SK-N-MC (cell line): Measurements from ENCODE around the gene UNC5C.

Experiments used
- DNase-seq: peaks from one replicate; pipeline ENCODE4 v3.0.0-alpha.2; 2011; ENCODE audit warnings: low read depth, low spot score
- H3K27ac ChIP-seq: fragments of 200-600 bp; sonication (generic); 2 replicates; pipeline ENCODE4 v1.5.1; 2016; ENCODE audit warnings: mixed run types
- H3K36me3 ChIP-seq: fragments of 200-600 bp; sonication (generic); 2 replicates; pipeline ENCODE4 v1.6.1; 2017; ENCODE audit warnings: antibody characterized with exemption, low read length, mixed read lengths; ENCODE audit not compliant: insufficient read depth
- H3K4me3 ChIP-seq: fragments of 200-600 bp; sonication (generic); 2 replicates; pipeline ENCODE4 v1.5.1; 2016
- H3K9ac ChIP-seq: fragments of 200-600 bp; sonication (generic); 2 replicates; pipeline ENCODE4 v1.8.0; 2017; ENCODE audit warnings: mixed run types, mixed read lengths; ENCODE audit not compliant: insufficient read length
- H3K9me3 ChIP-seq: fragments of 200-600 bp; sonication (generic); 2 replicates; pipeline ENCODE4 v1.6.1; 2017; ENCODE audit warnings: low read depth, mild to moderate bottlenecking, antibody characterized with exemption, low read length, moderate library complexity, mixed read lengths
- EZH2 ChIP-seq: fragments of 200-600 bp; sonication (generic); IDR thresholded peaks from one replicate; pipeline ENCODE4 v1.6.1; 2017; ENCODE audit warnings: antibody characterized with exemption
- FOXP2 ChIP-seq: optimal IDR thresholded peaks from 2 replicates; pipeline ENCODE3; 2011; ENCODE audit warnings: mild to moderate bottlenecking, moderate library complexity; ENCODE audit not compliant: insufficient read depth; ENCODE audit errors: extremely low read length, control extremely low read depth
- POLR2AphosphoS5 ChIP-seq: IDR thresholded peaks from 2 replicates; pipeline ENCODE4 v1.6.1; 2012; ENCODE audit warnings: mild to moderate bottlenecking, low read depth, low read length, borderline replicate concordance

The UNC5C gene

GRCh38 chr4:95159384-95159783, 389.4 kb downstream of the UNC5C start:
- H3K27ac ChIP-seq, result no peak overlapping the region
- DNase-seq, result no peak
- H3K9me3 ChIP-seq, result no peaks in the 10 kb centered on the region
- no peak overlapping the region for H3K9ac ChIP-seq
- no peaks in the 10 kb centered on the region for H3K36me3 ChIP-seq
- no peak overlapping the region for H3K4me3 ChIP-seq
- no peak for TF ChIP-seq EZH2
- no peak for TF ChIP-seq POLR2AphosphoS5
- TF ChIP-seq FOXP2, result no peak

- TF ChIP-seq EZH2 (no peak), FOXP2 (no peak), POLR2AphosphoS5 (no peak)
- no peak overlapping the region for H3K27ac ChIP-seq
- H3K9ac ChIP-seq, result no peak overlapping the region
- no peaks in the 10 kb centered on the region for H3K9me3 ChIP-seq
- no peak for DNase-seq
- H3K4me3 ChIP-seq, result no peak overlapping the region
- no peaks in the 10 kb centered on the region for H3K36me3 ChIP-seq
Observed at GRCh38 chr4:95158626-95159025, 390.1 kb downstream of the UNC5C start.

GRCh38 chr4:95158045-95158444, 390.7 kb downstream of the UNC5C start:
- no peak for DNase-seq
- Histone ChIP-seq H3K9me3 (no peaks in the 10 kb centered on the region), H3K27ac (no peak overlapping the region), H3K36me3 (no peaks in the 10 kb centered on the region), H3K9ac (no peak overlapping the region), H3K4me3 (peak overlapping the region; percentile 32; the same call in 1 of the 2 replicates)
- TF ChIP-seq POLR2AphosphoS5 (no peak), EZH2 (no peak), FOXP2 (no peak)

- H3K9me3 ChIP-seq, result no peaks in the 10 kb centered on the region
- H3K9ac ChIP-seq, result no peak overlapping the region
- TF ChIP-seq EZH2, result no peak
- no peak for TF ChIP-seq POLR2AphosphoS5
- TF ChIP-seq FOXP2, result no peak
- DNase-seq, result no peak
- no peak overlapping the region for H3K27ac ChIP-seq
- peak overlapping the region; percentile 32; the same call in 1 of the 2 replicates for H3K4me3 ChIP-seq
- no peaks in the 10 kb centered on the region for H3K36me3 ChIP-seq
Observed at GRCh38 chr4:95157596-95157995, 391.2 kb downstream of the UNC5C start.

- no peak overlapping the region for H3K27ac ChIP-seq
- H3K9ac ChIP-seq, result no peak overlapping the region
- H3K4me3 ChIP-seq, result no peak overlapping the region
- DNase-seq, result no peak
- H3K36me3 ChIP-seq, result no peaks in the 10 kb centered on the region
- TF ChIP-seq EZH2 (no peak), FOXP2 (no peak), POLR2AphosphoS5 (no peak)
- H3K9me3 ChIP-seq, result no peaks in the 10 kb centered on the region
Observed at GRCh38 chr4:95156452-95156765, 392.4 kb downstream of the UNC5C start.

GRCh38 chr4:95155759-95156451, 392.9 kb downstream of the UNC5C start:
- DNase-seq, result no peak
- no peaks in the 10 kb centered on the region for H3K36me3 ChIP-seq

GRCh38 chr4:95153182-95153581, 395.6 kb downstream of the UNC5C start:
- no peak overlapping the region for H3K27ac ChIP-seq
- DNase-seq, result no peak
- H3K4me3 ChIP-seq, result no peak overlapping the region
- H3K9ac ChIP-seq, result no peak overlapping the region
- no peaks in the 10 kb centered on the region for H3K9me3 ChIP-seq
- H3K36me3 ChIP-seq, result no peaks in the 10 kb centered on the region
- no peak for TF ChIP-seq POLR2AphosphoS5
- TF ChIP-seq FOXP2, result no peak
- no peak for TF ChIP-seq EZH2

More at GRCh38 chr4:95155759-95156451, 392.9 kb downstream of the UNC5C start:
- TF ChIP-seq POLR2AphosphoS5 (no peak), FOXP2 (no peak), EZH2 (no peak)
- H3K4me3 ChIP-seq, result peak overlapping the region; percentile 48; the same call in 1 of the 2 replicates
- no peak overlapping the region for H3K27ac ChIP-seq
- H3K9ac ChIP-seq, result peak overlapping the region; percentile 9
- H3K9me3 ChIP-seq, result no peaks in the 10 kb centered on the region

GRCh38 chr4:95151255-95151654, 397.5 kb downstream of the UNC5C start:
- Histone ChIP-seq H3K9me3 (no peaks in the 10 kb centered on the region), H3K36me3 (no peaks in the 10 kb centered on the region), H3K4me3 (no peak overlapping the region), H3K27ac (no peak overlapping the region), H3K9ac (no peak overlapping the region)
- DNase-seq, result no peak
- no peak for TF ChIP-seq POLR2AphosphoS5
- TF ChIP-seq EZH2, result no peak
- no peak for TF ChIP-seq FOXP2

- H3K36me3 ChIP-seq, result no peaks in the 10 kb centered on the region
- no peak overlapping the region for H3K4me3 ChIP-seq
Observed at GRCh38 chr4:95142932-95143331, 405.8 kb downstream of the UNC5C start.

More at GRCh38 chr4:95142932-95143331, 405.8 kb downstream of the UNC5C start:
- TF ChIP-seq POLR2AphosphoS5, result no peak
- TF ChIP-seq FOXP2, result no peak
- no peak for TF ChIP-seq EZH2
- Histone ChIP-seq H3K27ac (no peak overlapping the region), H3K9ac (no peak overlapping the region), H3K9me3 (no peaks in the 10 kb centered on the region)
- DNase-seq, result no peak
